SKM-1 treated with dmso at 0.1 percent for 144 hours (cell line): ENCODE results near the gene CLDN25.
"Not testable (repeated sequence)": the region's sequence is repeated elsewhere in the genome, so short reads cannot be mapped to it uniquely, and the experiment has no call there.

Experiments
- DNase-seq: peaks from one replicate; lab custom pipeline; 2025; ENCODE audit not compliant: unreplicated experiment; lab: John Stamatoyannopoulos, UW

Gene CLDN25

DNA sequence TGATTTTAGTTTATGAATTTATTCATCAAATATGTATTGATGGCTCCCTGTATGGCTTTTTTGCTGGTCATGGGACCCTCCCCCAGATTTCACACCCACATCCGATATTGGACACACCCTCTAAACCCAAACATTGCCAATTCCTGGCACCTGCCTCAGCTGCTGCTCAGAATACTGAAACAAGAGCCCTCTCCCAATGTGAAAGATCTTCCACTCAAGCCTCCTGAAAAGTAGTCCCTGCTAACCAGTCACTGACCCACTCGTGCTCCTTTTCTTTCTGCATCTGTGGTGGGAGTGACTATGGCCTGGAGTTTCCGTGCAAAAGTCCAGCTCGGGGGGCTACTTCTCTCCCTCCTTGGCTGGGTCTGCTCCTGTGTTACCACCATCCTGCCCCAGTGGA is at the start of gene CLDN25:
Gene CLDN25 (plus strand): TSS at position 301 of the 400 bp plus-strand sequence. CDS start 0 bp downstream, at position 301.
- DNase-seq, result no peak

DNA sequence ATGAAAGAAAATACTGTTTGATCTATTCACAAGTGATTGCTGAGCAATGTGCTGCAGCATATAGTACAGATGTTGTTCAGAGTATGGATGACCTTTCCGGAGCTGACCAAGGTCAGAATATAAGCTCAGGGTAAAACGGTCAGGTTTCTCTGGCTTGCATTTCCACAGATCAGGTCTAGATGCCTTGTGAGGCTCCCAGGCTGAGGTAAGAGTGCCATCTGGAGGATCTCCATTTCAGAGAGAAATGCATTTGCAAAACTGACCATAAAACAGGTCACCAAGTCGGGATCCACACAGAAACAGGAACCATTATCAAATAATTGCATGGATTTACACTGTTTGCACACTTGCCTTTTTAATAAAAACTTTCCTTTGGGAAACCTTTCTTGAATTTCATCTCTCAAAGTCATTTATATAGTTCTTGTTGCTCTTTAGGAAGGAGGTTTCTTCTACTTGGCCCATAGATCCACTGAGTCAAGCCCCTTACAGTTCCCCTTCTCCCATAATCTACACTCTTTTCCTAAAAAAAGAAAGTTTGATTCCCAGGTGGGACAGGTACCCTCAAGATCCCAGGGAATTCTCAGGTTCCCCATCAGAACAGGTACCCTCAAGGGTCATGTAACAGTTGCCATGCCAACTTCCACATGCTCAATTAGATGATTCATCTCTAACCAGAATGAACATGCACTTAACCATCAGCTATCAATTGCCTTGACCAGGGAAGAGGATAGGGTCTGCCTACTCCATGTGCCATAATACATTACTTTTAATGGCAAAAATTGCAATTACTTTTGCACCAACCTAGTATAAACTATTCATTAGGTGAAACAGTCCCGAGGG is 48.5 kb upstream of the CLDN25 start:
- DNase-seq, result no peak

DNA sequence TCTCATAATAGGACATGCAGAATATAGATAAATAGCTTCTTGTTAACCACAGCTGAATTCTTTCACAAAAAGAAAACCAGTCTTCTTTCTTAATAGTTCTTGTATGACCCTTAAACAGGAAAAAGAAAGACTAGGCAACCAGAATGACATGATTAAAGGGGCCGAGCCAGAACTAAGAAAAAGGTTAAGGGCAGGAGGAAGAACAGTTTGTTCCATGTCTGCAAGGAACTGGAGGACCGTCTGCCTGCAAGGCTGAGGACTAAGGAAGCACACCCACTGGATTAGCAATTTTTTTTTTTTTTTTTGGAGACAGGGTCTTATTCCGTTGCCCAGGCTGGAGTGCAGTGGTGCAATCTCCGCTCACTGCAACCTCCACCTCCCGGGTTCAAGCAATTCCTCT is 47.5 kb upstream of the CLDN25 start:
- no peak for DNase-seq

DNA sequence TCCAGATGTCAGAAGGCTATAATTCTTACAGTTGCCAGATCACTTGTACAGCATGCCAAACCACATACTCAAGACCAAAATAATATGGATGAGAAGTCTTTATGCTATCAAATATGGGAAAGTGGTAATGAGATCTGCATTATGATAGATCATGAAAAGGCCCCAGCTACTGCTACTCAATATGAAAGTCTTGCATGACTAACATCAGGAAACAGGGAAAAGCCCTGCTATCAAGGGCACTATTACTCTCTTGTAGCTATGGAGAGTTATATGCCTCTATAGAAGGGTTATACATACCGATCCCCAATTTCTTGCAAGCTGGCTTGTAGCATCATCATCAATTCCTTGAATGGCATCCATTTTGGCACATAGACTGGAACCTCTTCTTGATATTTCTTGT is 43.3 kb upstream of the CLDN25 start:
- DNase-seq, result no peak

DNA sequence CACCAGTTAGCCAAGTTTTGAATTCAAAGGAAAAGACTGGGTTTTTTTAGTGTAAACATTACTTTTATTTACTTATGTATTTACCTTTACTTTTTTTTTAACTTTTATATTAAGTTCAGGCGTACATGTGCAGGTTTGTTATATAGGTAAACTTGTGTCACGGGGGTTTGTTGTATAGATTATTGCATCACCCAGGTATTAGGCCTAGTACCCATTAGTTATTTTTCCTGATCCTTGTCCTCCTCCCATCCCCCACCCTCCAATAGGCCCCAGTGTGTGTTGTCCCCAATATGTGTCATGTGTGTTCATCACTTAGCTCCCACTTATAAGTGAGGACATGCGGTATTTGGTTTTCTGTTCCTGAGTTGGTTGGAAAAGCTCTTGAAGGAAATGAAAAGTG is 26.7 kb upstream of the CLDN25 start:
- DNase-seq, result no peak

DNA sequence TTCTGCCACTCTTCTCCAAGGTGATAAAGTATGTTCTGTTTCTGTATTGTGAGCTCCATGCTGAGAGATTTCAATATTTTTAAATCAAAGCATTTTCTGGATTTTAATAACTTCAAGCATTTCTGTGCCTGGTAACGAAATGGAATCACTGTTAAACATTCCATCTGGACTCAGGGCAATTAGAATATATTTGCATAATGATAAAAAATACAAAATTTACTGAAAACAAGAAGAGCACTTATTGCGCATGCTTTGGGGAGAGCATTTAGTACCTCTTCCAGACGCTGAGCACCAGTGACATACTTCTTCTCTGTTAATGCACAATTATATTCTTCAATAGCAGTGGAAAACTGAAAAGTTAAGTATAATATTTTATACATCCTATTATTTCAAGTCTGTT is 19.4 kb upstream of the CLDN25 start:
- no peak for DNase-seq

DNA sequence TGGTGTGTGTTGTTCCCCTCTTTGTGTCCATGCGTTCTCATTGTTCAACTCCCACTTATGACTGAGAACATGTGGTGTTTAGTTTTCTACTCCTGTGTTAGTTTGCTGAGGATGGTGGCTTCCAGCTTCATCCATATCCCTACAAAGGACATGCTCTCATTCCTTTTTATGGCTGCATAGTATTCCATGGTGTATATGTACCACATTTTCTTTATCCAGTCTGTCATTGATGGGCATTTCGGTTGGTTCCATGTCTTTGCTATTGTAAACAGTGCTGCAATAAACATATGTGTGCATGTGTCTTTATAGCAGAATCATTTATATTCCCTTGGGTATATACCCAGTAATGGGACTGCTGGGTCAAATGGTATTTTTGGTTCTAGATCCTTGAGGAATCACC is 16.6 kb upstream of the CLDN25 start:
- not testable (repeated sequence) for DNase-seq

DNA sequence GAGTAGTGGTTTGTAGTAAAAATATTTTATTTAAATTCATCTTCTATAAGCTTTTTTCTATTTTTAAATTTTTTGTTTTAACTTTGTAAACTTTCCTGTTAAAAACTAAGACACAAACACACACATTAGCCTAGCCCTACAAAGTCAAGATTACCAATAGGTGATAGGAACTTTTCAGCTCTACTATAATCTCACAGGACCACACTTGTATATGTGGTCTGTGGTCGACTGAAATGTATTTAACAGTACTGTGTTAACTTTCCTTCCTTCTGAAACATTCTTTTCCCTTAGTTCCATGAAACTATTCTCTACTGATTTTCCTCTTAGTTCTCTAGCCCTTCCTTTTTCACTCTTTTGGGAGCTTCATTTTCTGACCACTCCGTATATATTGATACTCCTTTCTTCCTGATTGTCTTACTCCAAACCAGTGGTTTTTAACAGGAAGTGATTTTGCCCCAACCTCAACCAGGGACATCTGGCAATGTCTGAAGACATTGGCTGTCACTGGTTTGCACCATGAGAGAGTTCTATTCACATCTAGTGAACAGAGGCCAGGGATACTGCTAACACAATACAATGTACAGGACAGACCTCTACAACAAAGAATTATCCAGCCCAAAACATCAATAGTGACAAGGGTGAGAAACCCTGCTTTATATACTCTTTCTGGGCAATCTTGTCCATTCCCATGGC is 14.9 kb upstream of the CLDN25 start:
- DNase-seq, result no peak

DNA sequence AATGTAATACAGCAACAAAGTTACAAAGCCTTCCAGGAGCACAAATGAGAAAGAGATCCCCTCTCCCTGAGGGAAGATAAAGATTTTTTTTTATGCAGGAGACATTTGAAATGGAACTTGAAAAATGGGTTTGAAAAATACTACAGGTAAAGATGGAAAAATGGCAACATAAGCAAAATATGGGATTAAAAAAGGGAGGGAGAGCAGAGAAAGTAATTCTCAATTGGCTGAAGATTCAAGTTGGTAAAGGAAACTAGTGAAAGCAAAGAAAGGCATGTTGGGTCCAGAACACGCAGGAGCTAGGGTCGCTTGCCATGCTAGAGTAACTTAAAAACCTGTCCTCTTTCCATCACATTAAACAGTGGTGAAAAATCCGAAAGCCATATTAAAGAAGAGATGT is 7.6 kb upstream of the CLDN25 start:
- DNase-seq, result no peak

DNA sequence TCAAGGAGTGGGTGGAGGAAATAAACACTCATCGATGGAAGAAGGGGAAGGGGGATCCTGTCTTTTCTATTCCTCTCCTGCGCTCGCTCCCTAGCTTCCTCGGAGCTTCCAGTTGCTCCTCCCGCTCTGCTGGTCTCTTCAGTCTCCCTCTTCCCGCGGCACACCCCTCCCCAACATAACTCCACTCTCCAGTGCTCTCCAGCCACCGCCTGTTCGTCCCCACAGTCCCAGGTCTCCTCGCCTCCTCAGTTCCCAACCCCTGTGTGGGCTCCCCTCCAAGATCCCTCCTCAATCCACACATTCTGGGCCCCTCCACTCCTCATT is 6.5 kb upstream of the CLDN25 start:
- DNase-seq, result no peak

DNA sequence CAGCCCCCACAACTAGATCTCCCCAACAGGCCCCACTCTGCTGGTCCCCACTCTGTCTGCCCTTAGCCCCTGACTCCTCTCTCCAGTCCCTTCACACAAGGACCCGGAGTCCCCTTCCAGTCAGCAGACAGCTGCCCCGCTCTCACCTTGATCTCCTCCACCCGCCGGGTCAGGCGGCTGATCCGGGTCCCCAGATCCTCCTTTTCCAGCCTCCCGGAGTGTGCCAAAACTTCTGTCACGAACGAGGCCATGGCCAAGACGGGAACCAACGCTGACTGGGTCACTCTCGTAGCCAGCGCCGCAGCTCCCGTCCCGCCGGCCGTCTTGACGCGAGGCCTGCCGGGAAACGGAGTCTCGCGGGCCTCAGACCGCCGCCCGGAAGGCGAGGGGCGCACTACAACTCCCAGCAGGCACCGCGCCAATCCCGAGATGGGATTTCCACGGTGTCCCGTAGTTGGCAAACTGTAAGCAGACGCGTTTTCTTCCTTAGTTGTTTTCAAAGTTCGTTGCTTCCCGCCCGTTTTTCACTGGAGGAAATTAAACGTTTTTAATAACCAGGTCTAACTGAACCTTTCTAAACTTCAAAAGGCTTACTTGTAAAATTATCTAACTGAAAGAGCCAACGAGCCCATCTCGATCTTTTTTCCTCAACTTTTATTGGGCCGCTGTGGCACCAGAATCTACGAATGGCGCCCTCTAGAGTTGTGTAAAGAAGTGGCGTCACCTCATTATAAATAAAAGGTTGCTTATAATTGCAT is 6.0 kb upstream of the CLDN25 start, which contains the start of gene ZW10:
Gene ZW10 (minus strand): TSS at position 277 of the 758 bp plus-strand sequence. CDS start 26 bp downstream, at position 251.
- peak; percentile 92 for DNase-seq

DNA sequence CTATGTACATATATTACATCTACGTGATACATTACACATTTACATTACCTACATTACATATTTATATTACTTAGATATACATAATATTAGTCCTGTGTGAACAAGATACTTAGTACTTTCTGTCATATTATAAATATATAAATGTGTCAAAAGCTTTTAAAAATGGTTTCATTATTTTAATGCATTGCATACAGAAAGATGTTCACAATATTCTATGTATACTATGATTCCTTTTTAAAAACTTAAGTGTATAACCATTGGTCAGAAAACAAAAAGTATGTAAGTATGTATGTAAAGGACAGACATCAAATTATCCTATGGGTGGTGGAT is 5.5 kb upstream of the CLDN25 start:
- no peak for DNase-seq

DNA sequence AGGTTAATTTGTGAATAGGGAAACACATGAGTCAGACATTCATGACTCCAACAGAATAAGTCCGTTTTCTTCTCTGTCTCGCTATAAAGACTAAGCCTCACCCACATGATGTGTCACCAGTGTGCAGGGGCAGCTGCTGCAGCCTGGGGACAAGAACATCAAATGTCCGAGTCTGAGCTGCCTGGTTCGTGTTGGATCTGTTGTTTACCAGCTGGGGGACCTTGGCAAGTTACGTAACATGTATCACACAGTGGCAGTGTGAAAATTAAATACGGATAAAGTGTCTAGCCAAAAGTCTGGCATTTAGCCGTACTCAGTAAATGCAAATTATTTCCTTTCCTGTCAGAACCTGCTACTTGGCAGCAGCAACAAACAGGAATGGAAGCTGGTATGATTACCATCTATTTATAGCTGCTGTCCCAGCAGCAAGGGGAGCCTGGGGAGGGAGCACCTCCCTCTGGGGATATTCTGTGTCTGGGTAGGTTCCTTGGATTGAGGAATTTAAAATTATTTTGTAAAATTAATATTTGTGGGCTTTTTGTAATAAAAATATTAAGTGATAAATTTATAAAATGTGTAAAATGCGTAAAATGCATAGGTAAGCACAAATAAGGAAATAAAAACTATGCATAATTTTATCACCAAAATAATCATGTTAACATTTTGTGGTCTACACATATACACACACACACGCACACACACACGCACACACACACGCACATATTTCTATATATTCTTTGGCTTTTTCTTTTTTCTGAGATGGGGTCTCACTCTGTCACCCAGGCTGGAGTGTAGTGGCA is 1.3 kb upstream of the CLDN25 start:
- DNase-seq, result no peak

DNA sequence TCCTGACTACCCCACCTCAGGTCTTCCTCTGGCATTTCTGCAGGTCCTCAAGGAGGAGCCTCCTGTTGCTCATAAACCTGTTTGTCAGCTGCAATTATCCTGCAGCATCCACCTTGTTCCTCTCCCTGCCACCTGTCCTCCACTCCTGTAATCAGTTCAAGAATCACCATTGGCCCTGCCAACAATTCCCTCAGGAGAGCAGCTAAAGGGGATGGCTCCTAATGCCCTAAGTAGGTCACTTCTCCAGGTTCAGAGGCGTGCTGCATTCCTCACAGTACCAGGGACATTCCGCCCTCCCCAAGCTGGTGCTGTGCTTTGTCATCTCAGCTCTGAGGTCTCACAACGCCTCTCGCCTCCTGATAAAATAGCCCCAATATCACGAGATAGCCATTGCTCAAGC is 2.1 kb downstream of the CLDN25 start:
- no peak for DNase-seq

DNA sequence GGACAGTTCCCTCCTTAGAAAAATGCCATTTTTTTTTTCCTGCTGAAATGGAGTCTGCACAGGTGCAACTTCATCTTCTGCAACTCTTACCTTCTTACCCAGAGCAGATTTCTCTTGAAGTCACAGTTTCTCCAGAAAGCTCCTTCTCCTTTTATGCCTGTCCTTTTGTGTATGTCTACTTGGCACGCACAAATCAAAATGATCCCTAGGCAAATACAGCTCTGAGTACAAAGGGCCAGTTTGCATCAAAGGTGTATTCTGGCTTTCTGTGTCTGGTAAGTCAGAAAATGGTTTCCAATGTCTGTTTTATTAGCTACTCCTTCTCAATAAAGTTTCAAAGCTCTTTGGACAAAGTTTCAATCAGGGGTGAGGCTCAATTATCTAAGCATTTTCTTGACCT is 2.5 kb downstream of the CLDN25 start:
- DNase-seq, result no peak

DNA sequence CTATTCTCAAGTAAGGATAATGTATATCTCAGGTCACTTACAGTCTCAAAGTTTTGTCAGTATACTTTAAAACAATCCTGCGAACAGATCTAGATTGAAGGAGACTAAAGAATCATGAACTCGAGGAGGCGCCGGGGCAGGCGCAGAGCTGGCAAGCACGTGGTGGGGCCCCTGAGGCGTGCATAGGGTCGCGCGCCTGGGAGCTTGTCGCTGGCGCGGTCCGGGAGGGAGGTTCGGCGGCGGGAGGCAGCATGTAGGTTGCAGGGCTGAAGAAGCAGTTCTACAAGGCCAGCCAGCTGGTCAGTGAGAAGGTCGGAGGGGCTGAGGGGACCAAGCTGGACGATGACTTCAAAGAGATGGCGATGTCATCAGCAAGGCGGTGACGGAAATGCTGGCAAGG is 9.4 kb downstream of the CLDN25 start:
- not testable (repeated sequence) for DNase-seq

DNA sequence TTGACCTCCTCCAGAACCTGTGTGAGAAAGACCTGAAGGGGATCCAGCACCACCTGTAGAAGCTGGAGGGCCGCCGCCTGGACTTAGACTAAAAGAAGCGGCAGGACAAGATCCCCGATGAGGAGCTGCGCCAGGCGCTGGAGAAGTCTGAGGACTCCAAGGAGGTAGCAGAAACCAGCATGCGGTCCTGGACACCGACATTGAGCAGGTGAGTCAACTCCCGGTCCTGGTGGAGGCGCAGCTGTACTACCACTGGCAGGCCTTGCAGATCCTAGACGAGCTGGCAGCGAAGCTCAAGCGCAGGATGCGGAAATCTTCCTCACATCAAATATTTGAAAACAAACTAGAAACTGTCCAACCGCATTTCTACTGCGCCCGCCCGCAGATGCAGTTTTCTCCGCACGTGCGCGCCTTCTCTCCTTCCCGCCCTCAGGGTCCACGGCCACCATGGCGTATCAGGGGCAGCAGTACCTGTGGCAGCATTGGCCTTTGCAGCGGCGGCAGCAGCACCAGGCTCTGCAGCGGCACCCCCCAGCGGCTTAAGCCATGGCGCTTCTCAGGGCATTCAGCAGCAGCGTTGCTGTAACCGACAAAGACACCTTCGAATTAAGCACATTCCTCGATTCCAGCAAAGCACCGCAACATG is 10.2 kb downstream of the CLDN25 start:
- DNase-seq, result no peak

DNA sequence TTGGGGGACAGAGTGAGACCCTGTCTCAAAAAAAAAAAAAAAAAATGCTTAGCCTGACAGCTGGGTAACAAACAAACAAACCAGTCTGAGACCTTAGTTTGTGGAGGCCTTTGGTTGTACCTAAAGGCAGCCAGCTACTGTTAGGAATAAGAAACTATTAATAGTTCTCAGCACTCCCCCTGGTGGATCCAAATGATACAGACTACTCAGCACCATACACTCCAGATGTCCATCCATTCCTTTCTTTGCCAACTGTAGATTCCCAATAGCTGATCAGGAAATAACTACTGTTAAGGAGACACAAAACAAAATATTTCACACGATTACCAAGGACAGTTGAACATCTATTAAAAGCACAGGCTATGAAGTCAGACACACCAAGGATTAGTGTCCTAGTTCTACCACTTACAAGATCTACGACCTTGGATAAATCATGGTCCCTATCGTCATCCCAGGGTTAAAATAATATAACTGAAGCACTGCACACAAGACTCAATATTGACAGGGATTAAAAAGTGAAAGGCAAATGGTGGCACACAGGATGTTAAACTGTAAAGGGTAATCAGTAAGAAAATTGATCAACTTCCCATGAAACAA is 17.2 kb downstream of the CLDN25 start:
- DNase-seq, result peak; percentile 35

DNA sequence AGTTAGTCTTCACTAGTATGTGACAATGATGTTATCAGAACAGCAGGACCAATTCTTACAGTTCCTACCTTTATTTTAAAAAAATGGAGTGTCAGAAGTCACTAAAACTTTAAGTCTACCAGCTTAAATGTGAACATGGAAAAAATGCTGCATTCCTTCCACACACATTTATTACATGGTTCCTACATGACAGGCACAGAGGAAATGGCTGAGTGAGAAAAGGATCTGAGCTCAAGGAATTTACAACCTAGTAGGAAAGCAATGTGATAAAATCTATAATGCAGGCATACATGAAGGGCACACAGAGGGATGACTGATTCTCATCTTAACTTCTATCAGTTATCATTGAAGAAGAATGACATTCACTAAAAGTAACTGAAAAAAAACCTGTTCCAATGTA is 23.0 kb downstream of the CLDN25 start:
- DNase-seq, result no peak

DNA sequence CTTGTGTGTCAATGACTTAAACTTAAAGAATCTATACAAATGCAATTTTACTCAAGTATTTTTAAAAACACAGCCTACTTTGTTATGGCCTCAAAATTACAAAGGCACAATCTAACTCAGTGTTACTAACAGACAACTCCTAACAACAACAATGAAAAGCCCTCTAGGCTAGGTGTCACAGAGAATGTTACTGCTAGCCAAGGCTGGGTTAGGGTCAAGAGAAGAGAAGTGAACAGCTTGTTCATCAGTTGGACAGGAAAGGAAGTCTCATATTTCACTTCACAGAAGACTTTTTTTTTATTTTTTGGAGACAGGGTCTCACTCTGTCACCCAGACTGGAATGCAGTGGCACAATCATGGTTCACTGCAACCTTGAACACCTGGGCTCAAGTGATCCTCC is 26.0 kb downstream of the CLDN25 start:
- DNase-seq, result no peak
